ENCODE data around the gene NEK6. TPM values are rescaled to one million over a fixed set of nuclear protein-coding genes. Genes with fewer than 3 reads are reported as not detected.

The NEK6 gene
- total RNA-seq, 1 experiment from 2014 or later, result 57.9 TPM

- Histone ChIP-seq H3F3A (ENCODE audit: insufficient read depth, low read depth) (peaks cover 14% of the 10 kb centered on the region), H3K27ac (no peak overlapping the region), H3K79me2 (ENCODE audit: low read depth) (peaks cover 12% of the 10 kb centered on the region), H3K36me3 (ENCODE audit: low read depth) (no peaks in the 10 kb centered on the region), H3K27me3 (ENCODE audit: insufficient read depth, low read depth) (no peaks in the 10 kb centered on the region), H2AFZ (no peak overlapping the region), H3K4me1 (replicated peaks; ENCODE audit: insufficient read depth) (peaks cover 50% of the 10 kb centered on the region), H3K4me2 (no peak overlapping the region), H4K20me1 (ENCODE audit: insufficient read depth) (no peaks in the 10 kb centered on the region), H3K4me3 (no peak overlapping the region), H3K9me2 (ENCODE audit: insufficient read depth) (no peaks in the 10 kb centered on the region), H3K9me3 (ENCODE audit: insufficient read depth, low read depth) (no peaks in the 10 kb centered on the region)
- ChIA-PET POLR2A (ENCODE audit: unreplicated experiment) (no interaction called here), CTCF (no interaction called here)
- intact Hi-C loops (cut with micrococcal nuclease; ENCODE audit: unreplicated experiment), result loop anchor here (10.0 kb wide), 1 partner anchor 101 kb away; no protein-coding TSS in a partner anchor
- BruUV-seq (replicated peaks), result no TSS peak
- TF ChIP-seq EZH2 (IDR thresholded peaks at IDR 0.05; ENCODE audit: low read depth) (no peak), CTCF (conservative IDR thresholded peaks at IDR 0.05) (no peak)
- peak in 1 of 2 experiments; percentile 38 for DNase-seq
Measured at GRCh38 chr9:124293718-124294506, 36.2 kb downstream of the NEK6 start.

GRCh38 chr9:124295159-124295794, 37.5 kb downstream of the NEK6 start:
- no peaks in the 10 kb centered on the region for H3K9me3 ChIP-seq (ENCODE audit: insufficient read depth, low read depth)
- no peak overlapping the region for H2AFZ ChIP-seq
- no peaks in the 10 kb centered on the region for H3K36me3 ChIP-seq (ENCODE audit: low read depth)
- ChIA-PET POLR2A (ENCODE audit: unreplicated experiment) (no interaction called here), CTCF (no interaction called here)
- no peaks in the 10 kb centered on the region for H3K9me2 ChIP-seq (ENCODE audit: insufficient read depth)
- H3K79me2 ChIP-seq (ENCODE audit: low read depth), result peaks cover 18% of the 10 kb centered on the region
- no peak overlapping the region for H3K27ac ChIP-seq
- DNase-seq, result no peak
- no peaks in the 10 kb centered on the region for H4K20me1 ChIP-seq (ENCODE audit: insufficient read depth)
- peaks cover 25% of the 10 kb centered on the region for H3F3A ChIP-seq (ENCODE audit: insufficient read depth, low read depth)
- no peak overlapping the region for H3K4me2 ChIP-seq
- no peak for TF ChIP-seq CTCF (conservative IDR thresholded peaks at IDR 0.05)
- no peak for TF ChIP-seq EZH2 (IDR thresholded peaks at IDR 0.05; ENCODE audit: low read depth)
- intact Hi-C loops (cut with micrococcal nuclease; ENCODE audit: unreplicated experiment), result loop anchor here (10.0 kb wide), 1 partner anchor 100 kb away; no protein-coding TSS in a partner anchor
- H3K4me3 ChIP-seq, result no peak overlapping the region
- H3K4me1 ChIP-seq (replicated peaks; ENCODE audit: insufficient read depth), result peaks cover 64% of the 10 kb centered on the region
- no peaks in the 10 kb centered on the region for H3K27me3 ChIP-seq (ENCODE audit: insufficient read depth, low read depth)
- no TSS peak for BruUV-seq (replicated peaks)

- H3K79me2 ChIP-seq (ENCODE audit: low read depth), result peaks cover 21% of the 10 kb centered on the region
- no peak for DNase-seq
- H3K9me3 ChIP-seq (ENCODE audit: insufficient read depth, low read depth), result no peaks in the 10 kb centered on the region
- intact Hi-C loops (cut with micrococcal nuclease; ENCODE audit: unreplicated experiment), result loop anchor here (10.0 kb wide), 1 partner anchor 99 kb away; no protein-coding TSS in a partner anchor
- H3F3A ChIP-seq (ENCODE audit: insufficient read depth, low read depth), result peaks cover 21% of the 10 kb centered on the region
- no peak for TF ChIP-seq CTCF (conservative IDR thresholded peaks at IDR 0.05)
- no peak for TF ChIP-seq EZH2 (IDR thresholded peaks at IDR 0.05; ENCODE audit: low read depth)
- H4K20me1 ChIP-seq (ENCODE audit: insufficient read depth), result no peaks in the 10 kb centered on the region
- H3K4me1 ChIP-seq (replicated peaks; ENCODE audit: insufficient read depth), result peaks cover 72% of the 10 kb centered on the region
- ChIA-PET CTCF (no interaction called here), POLR2A (ENCODE audit: unreplicated experiment) (no interaction called here)
- no peak overlapping the region for H2AFZ ChIP-seq
- H3K9me2 ChIP-seq (ENCODE audit: insufficient read depth), result no peaks in the 10 kb centered on the region
- no peaks in the 10 kb centered on the region for H3K27me3 ChIP-seq (ENCODE audit: insufficient read depth, low read depth)
- no peak overlapping the region for H3K27ac ChIP-seq
- BruUV-seq (replicated peaks), result no TSS peak
- no peaks in the 10 kb centered on the region for H3K36me3 ChIP-seq (ENCODE audit: low read depth)
- no peak overlapping the region for H3K4me2 ChIP-seq
- H3K4me3 ChIP-seq, result no peak overlapping the region
Measured at GRCh38 chr9:124296094-124296493, 38.3 kb downstream of the NEK6 start.

Measured in PC-9 (cell line).